Stomach smooth muscle (tissue), 2 donors: ENCODE data around the gene SASH3.
"Not testable (repeated sequence)": the region's sequence is repeated elsewhere in the genome, so short reads cannot be mapped to it uniquely, and the experiment has no call there.

Experiments
- H3K27ac ChIP-seq: one replicate; pipeline ENCODE4 v1.7.0; 2013; ENCODE audit warnings: mild to moderate bottlenecking, low read length, inconsistent platforms
- H3K27me3 ChIP-seq, 2 donors: one replicate each; pipeline ENCODE4 v1.7.0; 2013; ENCODE audit warnings: low read length in 2 of 2; ENCODE audit not compliant: insufficient read depth in 2 of 2, control insufficient read depth in 1 of 2
- H3K36me3 ChIP-seq, 2 donors: one replicate each; pipeline ENCODE4 v1.7.0; 2013; ENCODE audit warnings: low read length in 2 of 2; ENCODE audit not compliant: control insufficient read depth in 2 of 2, insufficient read depth in 2 of 2
- H3K4me1 ChIP-seq: one replicate; pipeline ENCODE4 v1.7.0; 2013; ENCODE audit warnings: low read length; ENCODE audit not compliant: control insufficient read depth, insufficient read depth
- H3K4me3 ChIP-seq, 2 donors: one replicate each; pipeline ENCODE4 v1.7.0; 2013; ENCODE audit warnings: low read length in 2 of 2
- H3K9ac ChIP-seq, 2 donors: one replicate each; pipeline ENCODE4 v1.7.0; 2013; ENCODE audit warnings: low read length in 2 of 2, mild to moderate bottlenecking in 1 of 2
- H3K9me3 ChIP-seq, 2 donors: one replicate each; pipeline ENCODE4 v1.7.0; 2013; ENCODE audit warnings: low read length in 2 of 2; ENCODE audit not compliant: control insufficient read depth in 2 of 2
- donor health status: healthy.
- donor health status: Pancreatic carcinoma.

The SASH3 gene

DNA sequence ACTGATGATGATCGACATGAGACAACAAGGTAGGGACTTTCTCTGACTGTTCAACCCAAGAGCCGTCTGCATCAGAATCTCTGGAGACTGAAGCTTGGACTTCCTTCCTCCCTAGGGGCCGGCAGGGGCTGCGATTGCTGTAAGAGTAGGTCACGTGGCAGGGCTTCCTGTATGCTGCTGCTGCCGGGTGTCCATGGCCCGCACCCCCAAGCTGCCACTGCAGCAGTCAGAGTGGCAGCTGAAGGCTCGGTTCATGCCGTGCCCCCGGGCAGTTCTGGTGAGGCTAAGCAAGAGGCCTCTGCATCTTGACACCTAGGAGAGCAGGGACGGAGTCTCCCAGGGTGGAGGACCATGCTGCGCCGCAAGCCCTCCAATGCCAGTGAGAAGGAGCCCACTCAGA is at the start of gene SASH3:
Gene SASH3, plus strand, starts transcription at position 203 of the 400 bp plus-strand sequence. Its CDS starts 149 bp downstream, at position 352.
- H3K27ac ChIP-seq: no peak within 1 kb of the TSS
- H3K4me1 ChIP-seq: no peaks in the 10 kb centered on the region
- no peaks in the 10 kb centered on the region for H3K9me3 ChIP-seq
- H3K9ac ChIP-seq: no peak within 1 kb of the TSS
- H3K36me3 ChIP-seq: no peaks in the 10 kb centered on the region
- H3K27me3 ChIP-seq: peaks cover 0 to 10% of the 10 kb centered on the region in 2 donors
- H3K4me3 ChIP-seq: no peak within 1 kb of the TSS

DNA sequence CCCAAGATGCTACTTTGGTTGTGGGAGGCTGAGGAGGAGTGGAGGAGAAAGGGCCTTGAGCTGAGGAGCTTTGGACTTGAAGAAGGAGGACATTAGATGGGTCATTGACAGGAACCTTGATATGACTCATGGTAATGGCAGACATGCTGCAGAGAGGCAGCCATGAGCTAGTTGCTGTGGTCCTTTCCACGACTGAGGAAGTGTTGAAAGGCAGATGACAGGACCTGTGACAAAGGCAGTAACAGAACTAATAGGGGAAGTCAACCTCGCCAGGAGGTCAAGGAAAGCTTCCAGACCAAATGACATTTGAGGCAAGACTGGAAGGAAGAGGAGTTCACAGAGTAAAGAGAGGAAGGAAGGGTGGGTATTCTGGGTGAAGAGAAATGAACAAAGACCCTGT is 48.5 kb upstream of the SASH3 start:
- Histone ChIP-seq H3K9ac (no peak overlapping the region), H3K9me3 (peaks cover 0 to 2% of the 10 kb centered on the region in 2 donors), H3K4me1 (no peaks in the 10 kb centered on the region), H3K27me3 (peaks cover 0 to 24% of the 10 kb centered on the region in 2 donors), H3K36me3 (no peaks in the 10 kb centered on the region), H3K27ac (no peak overlapping the region), H3K4me3 (no peak overlapping the region)

DNA sequence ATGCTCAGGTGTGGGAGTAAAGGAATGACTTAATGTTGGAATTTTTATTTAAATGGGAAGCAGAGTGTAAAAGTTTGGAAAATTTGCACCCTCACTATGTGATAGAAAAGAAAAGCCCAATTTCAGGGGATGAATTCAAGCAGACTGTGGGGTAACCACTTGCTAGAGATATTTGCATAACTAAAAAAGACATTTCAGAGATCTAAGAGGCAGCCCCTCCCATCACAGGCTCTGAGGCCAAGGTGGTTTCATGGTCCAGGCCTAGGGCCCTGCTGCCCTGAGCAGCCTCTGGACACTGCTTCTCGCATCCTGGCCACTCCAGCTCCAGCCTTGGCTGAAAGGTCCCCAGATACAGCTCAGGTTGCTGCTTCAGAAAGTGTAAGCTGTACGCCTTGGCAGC is 46.9 kb upstream of the SASH3 start:
- Histone ChIP-seq H3K27ac (no peak overlapping the region), H3K36me3 (no peaks in the 10 kb centered on the region), H3K27me3 (peaks cover 0 to 23% of the 10 kb centered on the region in 2 donors), H3K4me3 (no peak overlapping the region), H3K9me3 (peaks cover 0 to 2% of the 10 kb centered on the region in 2 donors), H3K4me1 (no peaks in the 10 kb centered on the region), H3K9ac (no peak overlapping the region)

DNA sequence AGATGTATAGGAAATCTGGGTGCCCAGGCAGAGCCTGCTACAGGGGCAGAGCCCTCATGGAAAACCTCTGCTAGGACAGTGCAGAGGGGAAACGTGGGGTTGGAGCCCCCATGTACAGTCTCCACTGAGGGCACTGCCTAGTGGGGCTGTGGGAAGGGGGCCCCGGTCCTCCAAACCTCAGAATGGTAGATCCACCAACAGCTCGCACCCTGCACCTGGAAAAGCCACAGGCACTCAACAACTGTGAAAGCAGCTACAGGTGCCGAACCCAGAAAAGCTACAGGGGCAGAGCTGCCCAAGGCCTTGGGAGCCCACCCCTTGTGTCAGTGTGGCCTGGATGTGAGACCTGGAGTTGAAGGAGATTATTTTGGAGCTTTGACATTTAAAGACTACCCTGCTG is 46.4 kb upstream of the SASH3 start:
- H3K27ac ChIP-seq: no peak overlapping the region
- H3K9ac ChIP-seq: no peak overlapping the region
- H3K36me3 ChIP-seq: no peaks in the 10 kb centered on the region
- peaks cover 0 to 2% of the 10 kb centered on the region in 2 donors for H3K9me3 ChIP-seq
- H3K4me3 ChIP-seq: no peak overlapping the region
- H3K4me1 ChIP-seq: no peaks in the 10 kb centered on the region
- H3K27me3 ChIP-seq: peaks cover 0 to 23% of the 10 kb centered on the region in 2 donors

DNA sequence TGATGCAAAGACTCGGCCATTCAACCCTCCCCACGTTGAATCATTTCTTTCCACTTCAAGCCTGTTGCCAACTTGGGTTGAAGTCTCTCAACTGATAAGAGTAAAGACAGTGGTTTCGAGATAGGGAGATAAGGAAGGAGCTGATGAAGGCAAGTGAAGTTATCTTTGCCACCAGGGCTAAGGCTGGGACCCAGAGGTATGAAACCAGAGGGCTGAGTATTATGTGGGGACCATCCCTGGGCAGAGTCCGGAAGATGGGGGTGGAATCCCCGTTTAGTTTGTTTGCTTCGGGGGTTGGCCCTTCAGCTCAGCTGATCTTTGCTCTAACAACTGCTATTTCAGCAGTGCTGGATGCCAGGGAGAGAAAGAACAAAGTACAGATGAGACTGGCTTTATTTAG is 43.3 kb upstream of the SASH3 start:
- no peak overlapping the region for H3K4me3 ChIP-seq
- H3K9ac ChIP-seq: no peak overlapping the region
- H3K9me3 ChIP-seq: no peaks in the 10 kb centered on the region
- H3K36me3 ChIP-seq: no peaks in the 10 kb centered on the region
- no peak overlapping the region for H3K27ac ChIP-seq
- H3K27me3 ChIP-seq: peaks cover 0 to 22% of the 10 kb centered on the region in 2 donors
- no peaks in the 10 kb centered on the region for H3K4me1 ChIP-seq

DNA sequence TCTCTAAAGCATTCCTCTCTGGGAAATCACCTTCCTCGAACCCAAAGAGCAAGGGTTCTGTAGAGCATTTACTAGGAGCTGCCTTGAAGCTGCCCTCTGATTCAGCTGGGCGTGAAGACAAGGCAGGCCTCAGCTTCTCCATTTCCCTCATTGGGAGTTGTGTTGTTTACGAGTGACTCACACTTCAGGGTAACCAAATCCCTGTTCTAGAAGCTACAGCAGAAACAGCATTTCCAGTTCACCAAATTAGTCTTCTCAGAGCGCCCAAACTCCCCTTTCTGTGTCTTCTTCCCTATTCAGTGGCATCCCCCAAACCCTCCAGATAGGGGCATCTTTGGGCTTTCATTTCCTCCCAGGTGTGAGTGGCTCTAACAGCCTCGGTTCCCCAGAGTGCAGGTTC is 41.8 kb upstream of the SASH3 start:
- H3K9me3 ChIP-seq: no peaks in the 10 kb centered on the region
- H3K36me3 ChIP-seq: no peaks in the 10 kb centered on the region
- peaks cover 0 to 19% of the 10 kb centered on the region in 2 donors for H3K27me3 ChIP-seq
- no peak overlapping the region for H3K4me3 ChIP-seq
- no peaks in the 10 kb centered on the region for H3K4me1 ChIP-seq
- H3K27ac ChIP-seq: no peak overlapping the region
- no peak overlapping the region for H3K9ac ChIP-seq

DNA sequence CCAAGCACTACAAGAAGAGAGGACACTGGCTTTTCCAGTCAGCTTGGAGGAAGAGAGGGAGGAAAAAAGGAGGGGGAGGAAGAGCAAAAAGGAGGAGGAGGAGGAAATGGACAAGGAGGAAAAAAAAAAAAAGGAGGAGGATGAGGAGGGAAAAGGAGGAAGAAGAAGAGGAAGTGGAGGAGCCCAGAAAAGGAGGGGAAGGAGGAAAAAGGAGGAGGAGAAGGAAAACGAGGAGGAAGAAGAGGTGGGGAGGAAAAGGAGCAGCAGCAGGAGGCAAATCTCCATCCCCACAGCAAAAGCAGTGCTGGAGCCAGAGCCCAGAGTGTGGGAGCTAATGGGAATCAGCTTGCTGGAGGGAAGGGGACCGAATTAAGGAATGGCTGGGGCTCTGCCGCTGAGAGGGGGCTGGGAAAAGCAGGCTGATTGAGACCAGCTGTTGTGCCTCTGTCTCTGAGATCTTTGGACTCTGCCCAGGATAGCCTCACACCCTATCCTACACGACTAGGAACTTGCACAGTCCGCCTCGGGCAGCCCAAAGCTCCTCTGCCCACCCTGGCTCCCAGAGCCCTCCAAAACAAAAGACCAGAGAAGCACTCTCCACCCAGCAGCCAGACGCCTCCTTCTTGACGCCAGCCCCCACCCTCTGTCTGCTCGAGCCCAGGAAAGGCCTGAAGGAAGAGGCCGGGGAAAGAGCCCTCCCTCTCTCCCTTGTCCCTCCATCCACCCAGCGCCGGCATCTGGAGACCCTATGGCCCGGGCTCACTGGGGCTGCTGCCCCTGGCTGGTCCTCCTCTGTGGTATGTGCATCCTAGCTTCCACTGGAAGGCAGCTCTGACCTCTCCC is 41.1 kb upstream of the SASH3 start, which contains the start of gene XPNPEP2:
Gene XPNPEP2, plus strand, starts transcription at position 514 of the 843 bp plus-strand sequence. Its CDS starts 235 bp downstream, at position 749.
- Histone ChIP-seq H3K9ac (no peak within 1 kb of the TSS), H3K27ac (no peak within 1 kb of the TSS), H3K4me3 (no peak within 1 kb of the TSS), H3K4me1 (no peaks in the 10 kb centered on the region), H3K27me3 (peaks cover 0 to 17% of the 10 kb centered on the region in 2 donors), H3K36me3 (no peaks in the 10 kb centered on the region), H3K9me3 (no peaks in the 10 kb centered on the region)

DNA sequence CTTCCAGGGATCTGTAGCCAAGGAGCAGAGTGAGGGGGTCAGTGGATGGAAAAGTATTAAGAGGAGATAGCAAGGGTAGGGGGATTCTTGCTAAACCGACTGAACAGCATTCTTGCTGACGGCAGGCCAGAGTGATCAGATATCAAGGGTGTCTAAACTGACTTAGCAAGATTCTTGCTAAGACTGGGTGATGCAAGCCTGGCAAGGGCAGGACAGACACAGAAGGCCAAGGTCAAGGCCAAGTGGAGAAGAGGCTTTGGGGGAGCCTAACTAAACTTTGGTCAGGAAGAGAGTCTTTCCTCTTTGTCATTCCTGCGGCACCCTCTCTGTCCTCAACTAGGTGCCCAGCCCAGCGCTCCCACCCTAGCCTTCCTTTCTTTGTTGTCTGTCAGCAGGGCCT is 40.2 kb upstream of the SASH3 start:
- peaks cover 0 to 20% of the 10 kb centered on the region in 2 donors for H3K27me3 ChIP-seq

DNA sequence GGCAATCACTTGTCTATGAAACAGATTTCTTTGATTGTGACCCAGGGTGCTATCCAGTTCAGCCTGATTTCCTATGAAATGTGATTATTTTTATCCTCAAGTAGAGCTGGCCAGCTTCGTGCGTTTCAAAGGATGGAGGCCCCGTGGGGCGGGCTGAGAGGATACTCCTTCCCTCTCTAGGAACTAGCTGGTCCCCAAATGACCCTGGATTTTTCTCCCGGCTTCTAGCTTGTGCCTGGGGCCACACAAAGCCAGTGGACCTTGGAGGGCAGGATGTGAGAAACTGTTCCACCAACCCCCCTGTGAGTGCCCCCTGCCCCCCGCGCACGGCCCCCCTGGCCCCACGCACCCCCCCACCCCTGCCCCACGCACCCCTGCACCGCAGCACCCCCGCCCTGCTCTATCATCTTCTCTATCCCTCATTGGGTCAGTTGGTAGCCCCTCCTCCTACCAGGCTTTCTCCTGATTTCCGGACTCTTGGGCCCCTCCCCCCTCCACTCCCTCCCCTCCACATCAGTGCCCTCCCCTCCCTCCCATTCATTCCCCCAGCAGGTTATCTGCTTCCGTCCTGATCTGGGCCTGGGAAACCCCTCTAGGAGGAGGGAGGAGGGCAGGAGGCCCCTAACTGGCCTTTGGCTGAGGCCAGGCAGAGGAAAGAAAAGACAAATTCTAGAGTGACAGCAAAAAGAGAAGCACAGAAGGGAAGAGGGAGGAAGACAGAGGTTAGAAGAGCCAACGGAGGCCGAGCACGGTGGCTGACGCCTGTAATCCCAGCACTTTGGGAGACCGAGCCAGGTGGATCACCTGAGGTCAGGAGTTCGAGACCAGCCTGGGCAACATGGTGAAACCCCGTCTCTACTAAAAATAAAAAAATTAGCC is 37.6 kb upstream of the SASH3 start:
- Histone ChIP-seq H3K27me3 (peaks cover 0 to 5% of the 10 kb centered on the region in 2 donors), H3K9me3 (no peaks in the 10 kb centered on the region), H3K27ac (no peak overlapping the region), H3K9ac (no peak overlapping the region), H3K4me3 (no peak overlapping the region), H3K4me1 (no peaks in the 10 kb centered on the region), H3K36me3 (no peaks in the 10 kb centered on the region)

More for the DNA sequence above, 40.2 kb upstream of the SASH3 start:
- H3K9ac ChIP-seq: no peak overlapping the region
- no peak overlapping the region for H3K4me3 ChIP-seq
- H3K9me3 ChIP-seq: no peaks in the 10 kb centered on the region
- H3K27ac ChIP-seq: no peak overlapping the region
- no peaks in the 10 kb centered on the region for H3K4me1 ChIP-seq
- H3K36me3 ChIP-seq: no peaks in the 10 kb centered on the region

DNA sequence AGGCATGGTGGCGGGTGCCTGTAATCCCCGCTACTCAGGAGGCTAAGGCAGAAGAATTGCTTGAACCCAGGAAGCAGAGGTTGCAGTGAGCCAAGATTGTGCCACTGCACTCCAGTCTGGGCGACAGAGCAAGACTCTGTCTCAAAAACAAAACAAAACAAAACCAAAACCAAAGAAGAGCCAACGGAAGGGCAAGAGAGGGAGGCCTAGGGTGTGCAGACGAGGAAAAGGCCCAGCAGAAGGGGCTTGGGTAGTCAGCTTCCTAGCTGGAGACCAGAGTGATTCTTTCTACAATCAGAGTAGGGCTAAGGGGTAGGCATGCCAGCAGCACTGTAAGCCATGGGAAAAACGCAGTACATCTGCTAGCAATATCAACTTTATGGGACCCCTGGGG is 37.0 kb upstream of the SASH3 start:
- H3K9ac ChIP-seq, H3K36me3 ChIP-seq, H3K4me3 ChIP-seq, H3K9me3 ChIP-seq, H3K27me3 ChIP-seq, H3K4me1 ChIP-seq, H3K27ac ChIP-seq: not testable (repeated sequence)
